ENCODE data around the gene NDUFS6.

GRCh38 chr5:1788828-1789227, 12.4 kb upstream of the NDUFS6 start:
- no peak for TF ChIP-seq CTCF (conservative IDR thresholded peaks at IDR 0.05 in 1 of 2, IDR thresholded peaks at IDR 0.05 in 1 of 2; ENCODE audit: low read depth in 1 of 2, low read length in 2 of 2)
- no peak for TF ChIP-seq EZH2 (IDR thresholded peaks at IDR 0.05; ENCODE audit: low read length, missing control alignments)

All from fibroblast of lung (primary cell).